Neuronal stem cell (in vitro differentiated cells): ENCODE measurements around the gene MCUB.
"Not testable (repeated sequence)": the region's sequence is repeated elsewhere in the genome, so short reads cannot be mapped to it uniquely, and the experiment has no call there.

Experiments
- DNase-seq: peaks from one replicate; pipeline ENCODE4 v3.0.0-alpha.2; 2013; ENCODE audit warnings: low spot score
- H2AFZ ChIP-seq: one replicate; pipeline ENCODE4 v1.6.1; 2013; ENCODE audit warnings: mild to moderate bottlenecking, low read length, inconsistent platforms
- H2AK5ac ChIP-seq: 2 replicates; pipeline ENCODE4 v1.6.1; 2013; ENCODE audit warnings: low read depth, mild to moderate bottlenecking, inconsistent platforms, low read length, moderate library complexity, mixed read lengths
- H2BK120ac ChIP-seq: 2 replicates; pipeline ENCODE4 v1.6.1; 2013; ENCODE audit warnings: low read depth, mild to moderate bottlenecking, inconsistent platforms, low read length, moderate library complexity, mixed read lengths
- H2BK12ac ChIP-seq: one replicate; pipeline ENCODE4 v1.6.1; 2013; ENCODE audit warnings: low read length, inconsistent platforms
- H2BK15ac ChIP-seq: 2 replicates; pipeline ENCODE4 v1.6.1; 2013; ENCODE audit warnings: mild to moderate bottlenecking, low read length, inconsistent platforms, mixed read lengths
- H2BK5ac ChIP-seq: one replicate; pipeline ENCODE4 v1.6.1; 2013; ENCODE audit warnings: inconsistent platforms, mild to moderate bottlenecking, low read length, moderate library complexity
- H3K14ac ChIP-seq: one replicate; pipeline ENCODE4 v1.6.1; 2013; ENCODE audit warnings: low read length, inconsistent platforms
- H3K18ac ChIP-seq: 2 replicates; pipeline ENCODE4 v1.6.1; 2013; ENCODE audit warnings: low read length, inconsistent platforms
- H3K23ac ChIP-seq: 2 replicates; pipeline ENCODE4 v1.6.1; 2013; ENCODE audit warnings: low read depth, mild to moderate bottlenecking, mixed read lengths, low read length, inconsistent platforms; ENCODE audit not compliant: poor library complexity
- H3K27ac ChIP-seq: replicated peaks from 3 replicates; pipeline ENCODE4 v1.5.1; 2013; ENCODE audit warnings: low read length, inconsistent platforms
- H3K27me3 ChIP-seq, 3 experiments: 2 replicates each; pipeline ENCODE4 v1.6.1; 2013; ENCODE audit warnings: low read length in 3 of 3, mild to moderate bottlenecking in 2 of 3, inconsistent platforms in 1 of 3, low read depth in 1 of 3, mixed read lengths in 1 of 3, moderate library complexity in 1 of 3; ENCODE audit not compliant: control insufficient read depth in 3 of 3, insufficient read depth in 3 of 3
- H3K36me3 ChIP-seq, 2 donors: replicated peaks in 1 of 2; 2 replicates each; pipeline ENCODE4 v1.6.1; 2013; ENCODE audit warnings: low read length in 2 of 2; ENCODE audit not compliant: control insufficient read depth in 2 of 2, insufficient read depth in 2 of 2
- H3K4ac ChIP-seq: 2 replicates; pipeline ENCODE4 v1.6.1; 2013; ENCODE audit warnings: inconsistent platforms, mild to moderate bottlenecking, low read length, moderate library complexity
- H3K4me1 ChIP-seq, 2 donors: 1 replicate in 1 of 2; 2 replicates in 1 of 2; pipeline ENCODE4 v1.6.1; 2013; ENCODE audit warnings: low read length in 2 of 2, low read depth in 1 of 2; ENCODE audit not compliant: control insufficient read depth in 2 of 2, insufficient read depth in 1 of 2
- H3K4me2 ChIP-seq: one replicate; pipeline ENCODE4 v1.6.1; 2013; ENCODE audit warnings: mild to moderate bottlenecking, low read length, inconsistent platforms; ENCODE audit not compliant: insufficient read depth, poor library complexity, severe bottlenecking
- H3K4me3 ChIP-seq, 2 donors: 2 replicates each; pipeline ENCODE4 v1.5.1; 2013; ENCODE audit warnings: low read length in 2 of 2, mild to moderate bottlenecking in 2 of 2, inconsistent platforms in 1 of 2, moderate library complexity in 1 of 2
- H3K79me1 ChIP-seq: one replicate; pipeline ENCODE4 v1.6.1; 2013; ENCODE audit warnings: low read depth, mild to moderate bottlenecking, inconsistent platforms, low read length, moderate library complexity
- H3K9ac ChIP-seq: one replicate; pipeline ENCODE4 v1.6.1; 2013; ENCODE audit warnings: mild to moderate bottlenecking, low read depth, low read length, inconsistent platforms; ENCODE audit not compliant: poor library complexity
- H3K9me3 ChIP-seq, 2 donors: replicated peaks in 1 of 2; 2 replicates each; pipeline versions ENCODE3 to v1.6.1; 2013; ENCODE audit warnings: low read length in 2 of 2, mild to moderate bottlenecking in 2 of 2, inconsistent platforms in 1 of 2, low read depth in 1 of 2, mixed read lengths in 1 of 2, moderate library complexity in 1 of 2; ENCODE audit not compliant: control insufficient read depth in 2 of 2, insufficient read depth in 1 of 2
- H4K8ac ChIP-seq: one replicate; pipeline ENCODE4 v1.6.1; 2013; ENCODE audit warnings: low read depth, mild to moderate bottlenecking, inconsistent platforms, low read length, moderate library complexity
- H4K91ac ChIP-seq: one replicate; pipeline ENCODE4 v1.6.1; 2013; ENCODE audit warnings: low read length, low read depth, mild to moderate bottlenecking, inconsistent platforms; ENCODE audit not compliant: poor library complexity
- WGBS, 2 donors: extraction: QIAGEN DNeasy Blood & Tissue Kit; methylation state at CpG; one replicate each; pipeline ENCODE4 v1.1.7; 2013; ENCODE audit warnings: missing lambda C conversion rate in 2 of 2, mixed read lengths in 1 of 2; ENCODE audit not compliant: insufficient read length in 2 of 2, insufficient replicate concordance in 1 of 2; ENCODE audit errors: extremely low coverage in 2 of 2; 5-methylcytosine and 5-hydroxymethylcytosine counted together

Gene MCUB

GRCh38 chr4:109558095-109558494, 2.0 kb upstream of the MCUB start:
- not testable (repeated sequence) for H2AFZ ChIP-seq, H3K23ac ChIP-seq, H3K14ac ChIP-seq, H3K9me3 ChIP-seq, H2BK5ac ChIP-seq, H3K18ac ChIP-seq, H3K36me3 ChIP-seq, H4K8ac ChIP-seq, H3K4ac ChIP-seq, H2BK120ac ChIP-seq, H2BK12ac ChIP-seq, H2AK5ac ChIP-seq, DNase-seq, H3K79me1 ChIP-seq, H3K9ac ChIP-seq, H2BK15ac ChIP-seq, H3K27ac ChIP-seq, H3K4me3 ChIP-seq, H3K4me2 ChIP-seq, H4K91ac ChIP-seq, H3K27me3 ChIP-seq
- no CpG with 5 or more reads among the region's 6 CpGs for WGBS, 2 donors
- H3K4me1 ChIP-seq = peaks cover 3 to 15% of the 10 kb centered on the region in 2 donors

- Histone ChIP-seq H2BK5ac (peak overlapping the region; percentile 29), H3K36me3 (no peaks in the 10 kb centered on the region), H3K27ac (peak overlapping the region; percentile 49), H4K8ac (peak overlapping the region; percentile 4), H3K14ac (peak overlapping the region; percentile 1), H3K9me3 (peaks cover 2% of the 10 kb centered on the region in 2 donors), H3K79me1 (no peaks in the 10 kb centered on the region), H3K4me2 (peak overlapping the region; percentile 92), H2BK120ac (no peak overlapping the region), H3K4me3 (peak overlapping the region; percentile 61 to 97), H3K4me1 (peaks cover 3 to 16% of the 10 kb centered on the region in 2 donors), H2AFZ (peak overlapping the region; percentile 98), H2AK5ac (no peak overlapping the region), H3K23ac (no peak overlapping the region), H2BK15ac (peak overlapping the region; percentile 85), H3K27me3 (peaks cover 0 to 2% (median 0%) of the 10 kb centered on the region in 3 experiments), H3K18ac (peak overlapping the region; percentile 98), H4K91ac (no peak overlapping the region), H3K9ac (peak overlapping the region; percentile 78), H3K4ac (no peak overlapping the region), H2BK12ac (peak overlapping the region; percentile 58)
- WGBS, 2 donors = no CpG with 5 or more reads among the region's 27 CpGs
- no peak for DNase-seq
Observed at GRCh38 chr4:109559625-109559982, 442 bp upstream of the MCUB start.

DNA sequence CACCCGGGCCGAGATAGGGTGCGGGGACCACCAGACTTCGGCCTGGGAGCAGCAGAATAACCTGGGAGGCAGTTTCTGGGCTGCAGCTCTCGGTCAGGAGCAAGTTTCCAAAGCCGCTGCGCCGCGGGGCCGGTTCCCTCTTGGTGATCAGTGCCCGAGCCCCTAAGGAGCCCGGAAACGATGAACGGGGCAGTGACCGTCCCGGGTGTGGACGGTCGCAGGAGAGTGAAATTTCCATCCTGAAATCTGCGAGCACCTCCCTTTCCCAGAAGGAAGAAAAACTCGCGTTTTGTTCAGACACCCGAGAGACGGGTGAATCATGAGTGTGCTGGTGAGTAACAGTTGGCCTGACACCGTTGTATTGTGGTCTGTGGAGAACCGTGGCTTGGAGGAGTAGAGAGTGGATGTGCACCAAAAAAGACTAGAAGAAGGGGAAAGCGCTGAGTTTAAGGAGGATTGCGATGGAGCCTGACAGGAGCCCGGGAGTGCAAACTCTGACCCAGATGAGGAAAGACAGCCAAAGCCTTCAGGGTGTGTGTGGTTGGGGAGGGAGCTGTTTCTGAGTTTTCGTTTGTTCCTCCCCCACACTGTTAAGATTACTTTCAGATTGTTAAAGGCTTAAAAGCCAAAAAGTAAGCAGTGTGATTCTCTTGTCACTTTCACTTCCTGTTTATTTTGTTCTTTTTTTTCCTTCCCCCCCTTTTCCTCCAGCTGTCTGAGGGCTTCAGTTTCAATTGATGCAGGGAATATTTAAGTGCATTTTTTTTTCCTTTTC, 828 bp downstream of the MCUB start:
- H3K4me2 ChIP-seq = peak overlapping the region; percentile 92
- peak overlapping the region; percentile 86 for H3K9ac ChIP-seq
- peak overlapping the region; percentile 95 for H2BK15ac ChIP-seq
- no peak overlapping the region for H3K4ac ChIP-seq
- H4K91ac ChIP-seq = no peak overlapping the region
- peak overlapping the region; percentile 61 to 97 for H3K4me3 ChIP-seq
- no peaks in the 10 kb centered on the region for H3K27me3 ChIP-seq
- H3K23ac ChIP-seq = peak overlapping the region; percentile 62
- peak overlapping the region; percentile 82 for H3K14ac ChIP-seq
- no peak overlapping the region for H4K8ac ChIP-seq
- peak overlapping the region; percentile 98 for H2AFZ ChIP-seq
- no peak overlapping the region for H2BK120ac ChIP-seq
- H3K18ac ChIP-seq = peak overlapping the region; percentile 98
- peaks cover 3 to 16% of the 10 kb centered on the region in 2 donors for H3K4me1 ChIP-seq
- H3K27ac ChIP-seq = no peak overlapping the region
- H3K79me1 ChIP-seq = no peaks in the 10 kb centered on the region
- H2AK5ac ChIP-seq = no peak overlapping the region
- no peak overlapping the region for H2BK12ac ChIP-seq
- no CpG with 5 or more reads among the region's 29 CpGs for whole genome bisulfite sequencing, 2 donors
- H2BK5ac ChIP-seq = peak overlapping the region; percentile 90
- no peaks in the 10 kb centered on the region for H3K36me3 ChIP-seq
- peak; percentile 30 for DNase-seq
- H3K9me3 ChIP-seq = peaks cover 2% of the 10 kb centered on the region in 2 donors

- peak; percentile 9 for DNase-seq
- Histone ChIP-seq H2AFZ (no peak overlapping the region), H2AK5ac (no peak overlapping the region), H3K14ac (no peak overlapping the region), H3K9ac (no peak overlapping the region), H3K4me3 (no peak overlapping the region), H3K4me1 (peaks cover 3 to 16% of the 10 kb centered on the region in 2 donors), H3K23ac (no peak overlapping the region), H3K36me3 (no peaks in the 10 kb centered on the region), H3K9me3 (peaks cover under 1 to 2% of the 10 kb centered on the region in 2 donors), H4K91ac (no peak overlapping the region), H3K79me1 (no peaks in the 10 kb centered on the region), H3K18ac (no peak overlapping the region), H3K27me3 (no peaks in the 10 kb centered on the region), H3K4me2 (no peak overlapping the region), H3K4ac (no peak overlapping the region), H2BK15ac (no peak overlapping the region), H2BK12ac (no peak overlapping the region), H4K8ac (no peak overlapping the region), H3K27ac (no peak overlapping the region), H2BK120ac (no peak overlapping the region), H2BK5ac (no peak overlapping the region)
- no CpG with 5 or more reads among the region's 6 CpGs for WGBS, 2 donors
Observed at GRCh38 chr4:109562457-109563239, 2.6 kb downstream of the MCUB start.
